Tibial nerve (tissue), 3 donors: ENCODE results near the gene XRCC4.

Source experiments
- CTCF ChIP-seq, 5 experiments: fragments of 200-600 bp in 3 of 5; fragments of 450-650 bp in 2 of 5; sonication (generic) in 3 of 5; IDR thresholded peaks; one replicate each; pipeline ENCODE4 v1.5.1; 2016 to 2019; ENCODE audit warnings: antibody characterized with exemption in 5 of 5, mild to moderate bottlenecking in 3 of 5, moderate library complexity in 2 of 5
- POLR2A ChIP-seq, 2 donors: fragments of 450-650 bp; IDR thresholded peaks; one replicate each; pipeline ENCODE4 v1.6.1; 2017; ENCODE audit warnings: antibody characterized with exemption in 2 of 2, mild to moderate bottlenecking in 2 of 2, moderate library complexity in 2 of 2

- no peak for TF ChIP-seq CTCF (IDR thresholded peaks at IDR 0.05)
- TF ChIP-seq POLR2A (IDR thresholded peaks at IDR 0.05), result no peak
These were observed 143.0 kb downstream of the XRCC4 start for GRCh38 chr5:83220331-83220730.
